ENCODE measurements around the gene PHYH. TPM values are rescaled to one million over a fixed set of nuclear protein-coding genes. Genes with fewer than 3 reads are reported as not detected.

Gene PHYH
- total and polyA plus RNA-seq, 3 experiments from 2014 or later: 15.6 to 16.5 (median 15.7) TPM

- Histone ChIP-seq H3K4me1 (ENCODE audit: insufficient read depth, low read length) (no peaks in the 10 kb centered on the region), H3K36me3 (ENCODE audit: insufficient read depth, low read length) (no peaks in the 10 kb centered on the region), H3K4me3 (ENCODE audit: low read length) (no peak overlapping the region), H3K27me3 (ENCODE audit: insufficient read depth, low read length, poor library complexity, severe bottlenecking) (no peaks in the 10 kb centered on the region), H3K9me3 (ENCODE audit: low read length) (no peaks in the 10 kb centered on the region), H3K27ac (ENCODE audit: low read depth, low read length) (no peak overlapping the region)
- ChIA-PET POLR2A (no interaction called here), CTCF (interaction anchor here (1.0 kb wide), 1 partner anchor 33 kb away, joined by 3 read pairs; no protein-coding TSS in a partner anchor)
- Mint-ChIP-seq H3K4me1 (no peaks in the 10 kb centered on the region), H3K9me3 (no peaks in the 10 kb centered on the region), H3K36me3 (no peaks in the 10 kb centered on the region), H3K4me3 (no peak overlapping the region), H3K27me3 (peaks cover 5 to 6% of the 10 kb centered on the region in 2 donors), H3K27ac (no peak overlapping the region)
- no peak for DNase-seq
Measured at GRCh38 chr10:13231190-13231589, 68.7 kb downstream of the PHYH start.

Other genes with a start within 250 kb of the PHYH start
- 10 to 100 TPM; 53.4 to 55.3 TPM for gene OPTN, start 199.9 kb downstream of the PHYH start, total RNA-seq
- gene OPTN, start 199.9 kb downstream of the PHYH start, polyA plus RNA-seq: 96.9 TPM
- 10 to 100 TPM; 71.3 to 73.1 TPM for gene MCM10, start 138.5 kb downstream of the PHYH start, total RNA-seq
- not detected for gene MCM10, start 138.5 kb downstream of the PHYH start, polyA plus RNA-seq
- not detected for gene UCMA, start 65.7 kb downstream of the PHYH start, total RNA-seq
- gene UCMA, start 65.7 kb downstream of the PHYH start, polyA plus RNA-seq: not detected
- gene SEPHS1, start 48.2 kb upstream of the PHYH start, total RNA-seq: 10 to 100 TPM; 52.0 to 59.4 TPM
- 22.4 TPM for gene SEPHS1, start 48.2 kb upstream of the PHYH start, polyA plus RNA-seq
- gene BEND7, start 228.9 kb upstream of the PHYH start, total RNA-seq: not detected
- not detected for gene BEND7, start 228.9 kb upstream of the PHYH start, polyA plus RNA-seq

All from CD8-positive, alpha-beta memory T cell (primary cell).